ENCODE data around the gene LRRC23.
"Not testable (repeated sequence)": the region's sequence is repeated elsewhere in the genome, so short reads cannot be mapped to it uniquely, and the experiment has no call there.

LRRC23 gene, protein sequence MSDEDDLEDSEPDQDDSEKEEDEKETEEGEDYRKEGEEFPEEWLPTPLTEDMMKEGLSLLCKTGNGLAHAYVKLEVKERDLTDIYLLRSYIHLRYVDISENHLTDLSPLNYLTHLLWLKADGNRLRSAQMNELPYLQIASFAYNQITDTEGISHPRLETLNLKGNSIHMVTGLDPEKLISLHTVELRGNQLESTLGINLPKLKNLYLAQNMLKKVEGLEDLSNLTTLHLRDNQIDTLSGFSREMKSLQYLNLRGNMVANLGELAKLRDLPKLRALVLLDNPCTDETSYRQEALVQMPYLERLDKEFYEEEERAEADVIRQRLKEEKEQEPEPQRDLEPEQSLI

DNA sequence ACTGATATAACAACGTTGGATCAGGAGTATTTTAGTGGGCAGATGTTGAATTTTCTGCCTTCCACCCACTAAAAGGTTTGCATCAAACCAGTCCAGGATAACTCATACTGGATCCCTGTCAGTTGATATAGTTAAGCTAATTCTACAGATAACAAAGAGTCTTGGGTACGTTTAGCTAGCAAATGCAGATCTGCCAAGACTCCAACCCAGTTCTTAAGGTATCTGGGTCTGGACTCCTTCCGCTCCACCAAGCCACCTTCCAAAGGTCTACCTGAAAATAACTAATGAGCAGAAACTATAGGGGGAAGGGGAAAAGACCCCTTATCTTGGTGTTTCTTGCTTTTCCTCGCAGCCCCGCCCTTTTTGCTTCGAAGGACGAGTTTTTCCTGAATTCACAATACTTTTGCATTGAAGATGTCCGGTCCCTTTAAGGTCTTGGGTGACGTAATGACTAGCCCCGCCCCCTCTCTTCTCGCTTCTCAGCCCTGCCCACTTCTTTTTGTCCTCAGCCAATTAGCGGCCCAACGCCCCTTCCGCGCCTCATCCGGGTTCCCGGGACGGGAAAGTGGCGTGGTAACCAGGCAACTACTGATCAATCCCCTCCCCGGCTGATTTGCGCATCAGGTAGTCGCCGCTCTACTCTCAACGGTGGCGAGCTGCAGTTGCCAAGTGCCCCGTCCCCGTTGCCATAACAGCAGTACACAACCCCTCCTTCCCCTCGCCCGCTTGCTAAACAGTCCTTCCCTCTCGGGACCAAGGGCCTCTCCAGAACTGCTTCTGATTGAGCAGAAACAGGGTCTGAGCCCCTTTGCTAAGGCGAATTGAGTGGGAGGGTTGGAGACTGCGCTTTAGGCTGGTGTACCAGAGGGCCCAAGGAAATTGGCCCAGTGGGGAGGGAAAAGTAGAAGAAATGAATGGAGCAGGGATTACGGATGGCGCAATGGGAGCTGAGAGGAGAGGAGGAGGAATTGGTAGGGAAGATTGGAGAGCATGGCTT lies at the start of gene LRRC23:
TSS of gene LRRC23 (plus strand) at position 543 of the 997 bp plus-strand sequence. CDS start 812 bp downstream, outside the sequence.
- H3K27ac ChIP-seq (ENCODE audit: low read depth in 2 of 2, low read length in 2 of 2), result peak within 1 kb of the TSS; percentile 70 to 79
- H3K9me3 ChIP-seq (ENCODE audit: control insufficient read depth in 2 of 2, low read length in 2 of 2), result no peaks in the 10 kb centered on the region
- H3K9ac ChIP-seq (ENCODE audit: low read depth in 1 of 2, low read length in 2 of 2), result peak within 1 kb of the TSS; percentile 82 to 93
- no peaks in the 10 kb centered on the region for H3K36me3 ChIP-seq (ENCODE audit: control insufficient read depth in 2 of 2, insufficient read depth in 2 of 2, low read length in 2 of 2)
- H3K4me1 ChIP-seq (ENCODE audit: control insufficient read depth in 2 of 2, insufficient read depth in 2 of 2, low read length in 2 of 2), result peaks cover 10 to 15% of the 10 kb centered on the region in 2 donors
- H3K4me3 ChIP-seq (ENCODE audit: low read length in 2 of 2), result peak within 1 kb of the TSS; percentile 92 to 97
- no peaks in the 10 kb centered on the region for H3K27me3 ChIP-seq (ENCODE audit: control insufficient read depth in 2 of 2, insufficient read depth in 2 of 2, low read length in 2 of 2)

DNA sequence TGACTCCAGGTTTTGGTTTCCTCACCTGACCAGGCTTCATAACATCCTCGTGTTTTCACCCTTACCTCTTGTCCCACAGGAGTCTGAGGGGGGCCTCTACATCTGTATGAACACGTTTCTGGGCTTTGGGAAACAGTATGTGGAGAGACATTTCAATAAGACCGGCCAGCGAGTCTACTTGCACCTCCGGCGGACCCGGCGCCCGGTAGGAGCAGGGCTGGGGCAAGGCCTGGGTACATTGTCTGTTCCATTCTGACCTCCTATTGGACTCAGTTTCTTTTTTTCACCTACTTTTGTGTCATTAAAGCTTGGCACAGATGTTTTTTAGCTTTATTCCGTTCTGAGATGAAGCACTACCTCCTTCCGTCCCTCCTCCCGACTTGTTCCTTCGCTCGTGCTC lies 49.3 kb upstream of the LRRC23 start:
- no peak overlapping the region for H3K27ac ChIP-seq (ENCODE audit: low read depth in 2 of 2, low read length in 2 of 2)
- H3K9ac ChIP-seq (ENCODE audit: low read depth in 1 of 2, low read length in 2 of 2), result no peak overlapping the region

DNA sequence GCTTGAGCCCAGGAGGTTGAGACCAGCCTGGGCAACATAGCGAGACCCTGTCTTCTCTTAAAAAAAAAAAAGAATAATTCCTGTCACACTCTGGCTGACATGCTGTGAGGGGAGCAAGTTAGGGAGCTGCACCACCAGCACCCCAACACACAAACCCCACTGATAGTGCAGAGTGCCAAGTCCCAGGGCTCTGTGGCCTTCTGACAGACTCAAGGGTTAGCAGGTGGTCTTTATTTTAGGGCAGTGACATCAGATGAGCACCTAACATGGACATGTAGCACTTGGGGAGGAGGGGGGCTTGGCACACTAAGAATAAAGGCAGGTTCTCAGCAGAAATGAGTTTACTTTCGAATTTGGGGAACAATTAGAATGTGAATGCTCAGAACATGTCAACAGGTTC lies 45.8 kb upstream of the LRRC23 start:
- Histone ChIP-seq H3K9me3 (ENCODE audit: control insufficient read depth in 2 of 2, low read length in 2 of 2) (no peaks in the 10 kb centered on the region), H3K27me3 (ENCODE audit: control insufficient read depth in 2 of 2, insufficient read depth in 2 of 2, low read length in 2 of 2) (no peaks in the 10 kb centered on the region), H3K36me3 (ENCODE audit: control insufficient read depth in 2 of 2, insufficient read depth in 2 of 2, low read length in 2 of 2) (peaks cover 51 to 77% of the 10 kb centered on the region in 2 donors), H3K4me3 (ENCODE audit: low read length in 2 of 2) (no peak overlapping the region), H3K9ac (ENCODE audit: low read depth in 1 of 2, low read length in 2 of 2) (no peak overlapping the region), H3K27ac (ENCODE audit: low read depth in 2 of 2, low read length in 2 of 2) (no peak overlapping the region), H3K4me1 (ENCODE audit: control insufficient read depth in 2 of 2, insufficient read depth in 2 of 2, low read length in 2 of 2) (no peaks in the 10 kb centered on the region)

More for the DNA sequence above, 49.3 kb upstream of the LRRC23 start:
- Histone ChIP-seq H3K4me3 (ENCODE audit: low read length in 2 of 2) (no peak overlapping the region), H3K36me3 (ENCODE audit: control insufficient read depth in 2 of 2, insufficient read depth in 2 of 2, low read length in 2 of 2) (peaks cover 34 to 44% of the 10 kb centered on the region in 2 donors), H3K4me1 (ENCODE audit: control insufficient read depth in 2 of 2, insufficient read depth in 2 of 2, low read length in 2 of 2) (peaks cover 12 to 17% of the 10 kb centered on the region in 2 donors), H3K9me3 (ENCODE audit: control insufficient read depth in 2 of 2, low read length in 2 of 2) (no peaks in the 10 kb centered on the region), H3K27me3 (ENCODE audit: control insufficient read depth in 2 of 2, insufficient read depth in 2 of 2, low read length in 2 of 2) (no peaks in the 10 kb centered on the region)

DNA sequence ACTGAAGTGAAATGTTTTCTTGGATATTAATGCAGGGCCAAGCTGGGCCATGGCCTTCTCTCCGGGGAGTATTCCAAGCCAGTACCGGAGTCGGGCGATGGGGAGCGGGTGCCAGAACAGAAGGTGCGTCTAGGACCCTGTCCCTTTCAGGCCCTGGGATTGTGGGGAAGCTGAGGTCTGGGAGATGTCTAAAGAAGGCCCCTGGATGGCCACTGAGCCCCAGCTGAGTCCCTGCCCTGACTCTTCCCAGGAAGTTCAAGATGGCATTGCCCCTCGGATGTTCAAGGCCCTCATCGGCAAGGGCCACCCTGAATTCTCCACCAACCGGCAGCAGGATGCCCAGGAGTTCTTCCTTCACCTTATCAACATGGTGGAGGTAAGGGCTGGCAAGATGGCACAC lies 44.5 kb upstream of the LRRC23 start:
- Histone ChIP-seq H3K27me3 (ENCODE audit: control insufficient read depth in 2 of 2, insufficient read depth in 2 of 2, low read length in 2 of 2) (no peaks in the 10 kb centered on the region), H3K36me3 (ENCODE audit: control insufficient read depth in 2 of 2, insufficient read depth in 2 of 2, low read length in 2 of 2) (peaks cover 55 to 87% of the 10 kb centered on the region in 2 donors), H3K9me3 (ENCODE audit: control insufficient read depth in 2 of 2, low read length in 2 of 2) (no peaks in the 10 kb centered on the region), H3K27ac (ENCODE audit: low read depth in 2 of 2, low read length in 2 of 2) (no peak overlapping the region), H3K9ac (ENCODE audit: low read depth in 1 of 2, low read length in 2 of 2) (no peak overlapping the region), H3K4me1 (ENCODE audit: control insufficient read depth in 2 of 2, insufficient read depth in 2 of 2, low read length in 2 of 2) (no peaks in the 10 kb centered on the region), H3K4me3 (ENCODE audit: low read length in 2 of 2) (no peak overlapping the region)

DNA sequence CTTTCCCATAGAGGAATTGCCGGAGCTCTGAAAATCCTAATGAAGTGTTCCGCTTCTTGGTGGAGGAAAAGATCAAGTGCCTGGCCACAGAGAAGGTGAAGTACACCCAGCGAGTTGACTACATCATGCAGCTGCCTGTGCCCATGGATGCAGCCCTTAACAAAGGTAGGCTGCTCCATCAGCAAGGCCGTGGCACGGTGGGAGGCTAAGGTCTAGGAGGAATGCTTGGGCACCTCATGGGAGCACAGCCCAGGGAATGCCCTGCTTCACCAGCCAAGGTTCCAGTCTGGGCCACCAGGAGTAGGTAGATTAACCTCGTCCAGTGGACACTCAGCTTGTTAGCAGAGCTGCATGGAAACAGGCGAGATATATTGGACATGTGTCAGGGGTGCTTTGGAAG lies 43.7 kb upstream of the LRRC23 start:
- H3K4me3 ChIP-seq (ENCODE audit: low read length in 2 of 2), result no peak overlapping the region
- no peaks in the 10 kb centered on the region for H3K9me3 ChIP-seq (ENCODE audit: control insufficient read depth in 2 of 2, low read length in 2 of 2)
- no peak overlapping the region for H3K9ac ChIP-seq (ENCODE audit: low read depth in 1 of 2, low read length in 2 of 2)
- H3K4me1 ChIP-seq (ENCODE audit: control insufficient read depth in 2 of 2, insufficient read depth in 2 of 2, low read length in 2 of 2), result no peaks in the 10 kb centered on the region
- H3K36me3 ChIP-seq (ENCODE audit: control insufficient read depth in 2 of 2, insufficient read depth in 2 of 2, low read length in 2 of 2), result peaks cover 52 to 80% of the 10 kb centered on the region in 2 donors
- H3K27me3 ChIP-seq (ENCODE audit: control insufficient read depth in 2 of 2, insufficient read depth in 2 of 2, low read length in 2 of 2), result no peaks in the 10 kb centered on the region
- H3K27ac ChIP-seq (ENCODE audit: low read depth in 2 of 2, low read length in 2 of 2), result no peak overlapping the region

DNA sequence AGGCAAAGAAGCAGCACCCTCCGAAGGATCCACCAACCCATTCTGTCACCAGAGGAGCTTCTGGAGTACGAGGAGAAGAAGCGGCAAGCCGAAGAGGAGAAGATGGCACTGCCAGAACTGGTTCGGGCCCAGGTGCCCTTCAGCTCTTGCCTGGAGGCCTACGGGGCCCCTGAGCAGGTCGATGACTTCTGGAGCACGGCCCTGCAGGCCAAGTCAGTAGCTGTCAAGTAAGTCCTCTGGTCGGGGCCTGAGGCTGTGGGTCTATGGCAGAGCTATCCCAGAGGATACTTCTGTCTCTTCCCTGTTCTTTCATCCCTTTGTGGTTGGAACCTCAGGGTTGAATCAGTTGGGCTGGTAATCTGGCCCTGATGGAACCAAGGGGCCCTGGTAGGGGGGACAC lies 43.2 kb upstream of the LRRC23 start:
- no peak overlapping the region for H3K9ac ChIP-seq (ENCODE audit: low read depth in 1 of 2, low read length in 2 of 2)
- H3K27ac ChIP-seq (ENCODE audit: low read depth in 2 of 2, low read length in 2 of 2), result no peak overlapping the region
- H3K4me1 ChIP-seq (ENCODE audit: control insufficient read depth in 2 of 2, insufficient read depth in 2 of 2, low read length in 2 of 2), result no peaks in the 10 kb centered on the region
- H3K4me3 ChIP-seq (ENCODE audit: low read length in 2 of 2), result no peak overlapping the region
- H3K36me3 ChIP-seq (ENCODE audit: control insufficient read depth in 2 of 2, insufficient read depth in 2 of 2, low read length in 2 of 2), result peaks cover 48 to 76% of the 10 kb centered on the region in 2 donors
- H3K27me3 ChIP-seq (ENCODE audit: control insufficient read depth in 2 of 2, insufficient read depth in 2 of 2, low read length in 2 of 2), result no peaks in the 10 kb centered on the region
- no peaks in the 10 kb centered on the region for H3K9me3 ChIP-seq (ENCODE audit: control insufficient read depth in 2 of 2, low read length in 2 of 2)

DNA sequence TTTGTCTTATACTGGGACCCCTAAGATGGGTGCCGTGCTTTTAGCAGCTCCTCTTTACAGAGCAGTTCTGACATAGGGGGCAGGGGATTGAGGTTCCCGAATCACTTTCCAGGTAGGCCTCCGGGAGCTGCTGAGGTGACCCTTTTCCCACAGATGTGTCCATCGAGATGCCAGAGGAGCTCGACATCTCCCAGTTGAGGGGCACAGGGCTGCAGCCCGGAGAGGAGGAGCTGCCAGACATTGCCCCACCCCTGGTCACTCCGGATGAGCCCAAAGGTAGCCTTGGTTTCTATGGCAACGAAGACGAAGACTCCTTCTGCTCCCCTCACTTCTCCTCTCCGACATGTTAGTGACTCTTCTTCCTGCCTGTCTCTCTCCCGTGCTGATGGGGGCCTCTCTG lies 41.6 kb upstream of the LRRC23 start:
- H3K4me3 ChIP-seq (ENCODE audit: low read length in 2 of 2), result no peak overlapping the region
- H3K9ac ChIP-seq (ENCODE audit: low read depth in 1 of 2, low read length in 2 of 2), result no peak overlapping the region
- H3K27me3 ChIP-seq (ENCODE audit: control insufficient read depth in 2 of 2, insufficient read depth in 2 of 2, low read length in 2 of 2), result no peaks in the 10 kb centered on the region
- peaks cover 36 to 61% of the 10 kb centered on the region in 2 donors for H3K36me3 ChIP-seq (ENCODE audit: control insufficient read depth in 2 of 2, insufficient read depth in 2 of 2, low read length in 2 of 2)
- no peaks in the 10 kb centered on the region for H3K9me3 ChIP-seq (ENCODE audit: control insufficient read depth in 2 of 2, low read length in 2 of 2)
- no peak overlapping the region for H3K27ac ChIP-seq (ENCODE audit: low read depth in 2 of 2, low read length in 2 of 2)
- peaks cover 8% of the 10 kb centered on the region in 2 donors for H3K4me1 ChIP-seq (ENCODE audit: control insufficient read depth in 2 of 2, insufficient read depth in 2 of 2, low read length in 2 of 2)

DNA sequence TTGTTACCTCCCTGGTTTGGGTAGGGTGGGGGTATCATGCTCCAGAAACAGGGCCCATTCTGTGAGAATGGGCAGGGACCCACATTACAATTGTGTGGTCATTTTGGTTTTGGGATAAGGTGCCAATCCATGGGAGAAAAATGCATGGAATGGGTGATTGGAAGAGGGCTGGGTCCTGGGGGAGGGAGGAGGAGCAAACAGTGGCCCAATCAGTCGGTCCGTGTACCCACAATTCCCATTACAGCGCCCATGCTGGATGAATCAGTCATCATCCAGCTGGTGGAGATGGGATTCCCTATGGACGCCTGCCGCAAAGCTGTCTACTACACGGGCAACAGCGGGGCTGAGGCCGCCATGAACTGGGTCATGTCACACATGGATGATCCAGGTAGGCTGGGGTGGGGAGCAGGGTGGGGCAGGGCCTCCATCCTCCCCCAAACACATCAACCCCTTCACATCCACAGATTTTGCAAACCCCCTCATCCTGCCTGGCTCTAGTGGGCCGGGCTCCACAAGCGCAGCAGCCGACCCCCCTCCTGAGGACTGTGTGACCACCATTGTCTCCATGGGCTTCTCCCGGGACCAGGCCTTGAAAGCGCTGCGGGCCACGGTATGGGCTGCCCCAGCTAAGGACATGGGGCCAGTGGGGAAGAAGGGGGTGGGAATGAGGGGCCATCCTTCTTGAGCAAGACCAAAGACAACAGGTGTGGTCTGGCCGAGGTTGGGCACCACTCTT lies 40.9 kb upstream of the LRRC23 start:
- H3K4me3 ChIP-seq (ENCODE audit: low read length in 2 of 2), result no peak overlapping the region
- peaks cover 29 to 55% of the 10 kb centered on the region in 2 donors for H3K36me3 ChIP-seq (ENCODE audit: control insufficient read depth in 2 of 2, insufficient read depth in 2 of 2, low read length in 2 of 2)
- H3K27me3 ChIP-seq (ENCODE audit: control insufficient read depth in 2 of 2, insufficient read depth in 2 of 2, low read length in 2 of 2), result no peaks in the 10 kb centered on the region
- no peak overlapping the region for H3K27ac ChIP-seq (ENCODE audit: low read depth in 2 of 2, low read length in 2 of 2)
- H3K4me1 ChIP-seq (ENCODE audit: control insufficient read depth in 2 of 2, insufficient read depth in 2 of 2, low read length in 2 of 2), result peaks cover 14 to 15% of the 10 kb centered on the region in 2 donors
- no peaks in the 10 kb centered on the region for H3K9me3 ChIP-seq (ENCODE audit: control insufficient read depth in 2 of 2, low read length in 2 of 2)
- no peak overlapping the region for H3K9ac ChIP-seq (ENCODE audit: low read depth in 1 of 2, low read length in 2 of 2)

DNA sequence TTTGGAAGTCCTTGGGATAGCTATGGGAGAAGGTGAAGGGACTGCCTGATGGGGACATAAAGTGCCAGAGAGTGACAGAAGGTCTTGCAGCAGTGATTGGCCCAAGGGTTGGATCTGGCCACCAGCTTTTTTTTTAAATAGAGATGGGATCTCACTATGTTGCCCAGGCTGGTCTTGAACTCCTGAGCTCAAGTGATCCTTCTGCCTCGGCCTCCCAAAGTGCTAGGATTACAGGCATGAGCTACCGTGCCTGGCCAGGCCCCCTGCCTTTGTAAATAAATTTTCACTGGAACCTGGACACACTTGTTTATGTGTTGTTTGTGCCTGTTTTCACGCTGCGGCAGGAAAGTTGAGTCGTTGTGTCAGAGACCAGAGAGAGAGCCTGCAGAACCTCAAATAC lies 39.3 kb upstream of the LRRC23 start:
- not testable (repeated sequence) for H3K9ac ChIP-seq (ENCODE audit: low read depth in 1 of 2, low read length in 2 of 2); H3K27ac ChIP-seq (ENCODE audit: low read depth in 2 of 2, low read length in 2 of 2); H3K9me3 ChIP-seq (ENCODE audit: control insufficient read depth in 2 of 2, low read length in 2 of 2); H3K4me3 ChIP-seq (ENCODE audit: low read length in 2 of 2); H3K27me3 ChIP-seq (ENCODE audit: control insufficient read depth in 2 of 2, insufficient read depth in 2 of 2, low read length in 2 of 2)
- Histone ChIP-seq H3K36me3 (ENCODE audit: control insufficient read depth in 2 of 2, insufficient read depth in 2 of 2, low read length in 2 of 2) (peaks cover 31 to 54% of the 10 kb centered on the region in 2 donors), H3K4me1 (ENCODE audit: control insufficient read depth in 2 of 2, insufficient read depth in 2 of 2, low read length in 2 of 2) (peaks cover 25 to 27% of the 10 kb centered on the region in 2 donors)

Data from mucosa of rectum (tissue), 2 donors.